GM23338 (cell line): ENCODE measurements around the gene CHIA. TPM values are rescaled to one million over a fixed set of nuclear protein-coding genes. Genes with fewer than 3 reads are reported as not detected.

Source experiments
- ATAC-seq: fragments of 200-7000 bp; cut with Tn5 transposase; 3 replicates; pipeline ENCODE4 v1.9.1; 2020
- DNase-seq: peaks from one replicate; pipeline ENCODE4 v3.0.0-alpha.2; 2015; ENCODE audit warnings: low spot score
- H2AFZ ChIP-seq: fragments of 200-600 bp; sonication (generic); 2 replicates; pipeline ENCODE4 v1.8.0; 2016; ENCODE audit warnings: antibody characterized with exemption, mild to moderate bottlenecking, moderate library complexity
- H3F3A ChIP-seq: fragments of 200-600 bp; sonication (generic); replicated peaks from 2 replicates; pipeline ENCODE4 v1.8.0; 2017; ENCODE audit warnings: antibody characterized with exemption, mixed run types, low read depth
- H3K27ac ChIP-seq: fragments of 200-600 bp; sonication (generic); 2 replicates; pipeline ENCODE4 v1.6.1; 2016; ENCODE audit warnings: low read depth
- H3K27me3 ChIP-seq: fragments of 200-600 bp; sonication (generic); 2 replicates; pipeline ENCODE4 v1.8.0; 2016; ENCODE audit warnings: mild to moderate bottlenecking, mixed run types, moderate library complexity; ENCODE audit not compliant: insufficient read depth
- H3K36me3 ChIP-seq: fragments of 200-600 bp; sonication (generic); 2 replicates; pipeline ENCODE4 v1.8.0; 2016; ENCODE audit warnings: mild to moderate bottlenecking; ENCODE audit not compliant: insufficient read depth
- H3K4me1 ChIP-seq: fragments of 200-600 bp; sonication (generic); 2 replicates; pipeline ENCODE4 v1.8.0; 2016; ENCODE audit warnings: mild to moderate bottlenecking, moderate library complexity; ENCODE audit not compliant: insufficient read depth
- H3K4me2 ChIP-seq: fragments of 200-600 bp; sonication (generic); 2 replicates; pipeline ENCODE4 v1.7.1; 2017; ENCODE audit warnings: mixed run types
- H3K4me3 ChIP-seq: fragments of 200-600 bp; sonication (generic); 2 replicates; pipeline ENCODE4 v1.6.1; 2016; ENCODE audit warnings: mixed run types
- H3K79me2 ChIP-seq: fragments of 200-600 bp; sonication (generic); replicated peaks from 2 replicates; pipeline ENCODE4 v1.8.0; 2017; ENCODE audit warnings: mild to moderate bottlenecking; ENCODE audit not compliant: insufficient read depth
- H3K9me2 ChIP-seq: fragments of 200-600 bp; sonication (generic); 2 replicates; pipeline ENCODE4 v1.8.0; 2017; ENCODE audit not compliant: insufficient read depth
- H4K20me1 ChIP-seq: fragments of 200-600 bp; sonication (generic); replicated peaks from 2 replicates; pipeline ENCODE4 v1.8.0; 2017; ENCODE audit warnings: mild to moderate bottlenecking; ENCODE audit not compliant: insufficient read depth
- H3K27ac Mint-ChIP-seq: 2 replicates; pipeline ENCODE4 v1.8.0; 2020; ENCODE audit warnings: inconsistent platforms, mild to moderate bottlenecking, moderate library complexity, mixed read lengths
- H3K27me3 Mint-ChIP-seq: 3 replicates; pipeline ENCODE4 v1.8.0; 2022; ENCODE audit warnings: low read depth, mild to moderate bottlenecking, moderate library complexity, mixed read lengths, inconsistent platforms; ENCODE audit not compliant: insufficient read depth, poor library complexity
- H3K36me3 Mint-ChIP-seq: 3 replicates; pipeline ENCODE4 v1.8.0; 2021; ENCODE audit warnings: low read depth, mild to moderate bottlenecking, inconsistent platforms, moderate library complexity, mixed read lengths
- H3K4me1 Mint-ChIP-seq: 3 replicates; pipeline ENCODE4 v1.8.0; 2020; ENCODE audit warnings: mild to moderate bottlenecking, inconsistent platforms, mixed read lengths
- H3K4me3 Mint-ChIP-seq: 3 replicates; pipeline ENCODE4 v1.8.0; 2021; ENCODE audit warnings: moderate library complexity, mild to moderate bottlenecking, inconsistent platforms, mixed read lengths
- H3K9me3 Mint-ChIP-seq: 3 replicates; pipeline ENCODE4 v1.8.0; 2020; ENCODE audit warnings: moderate library complexity, mild to moderate bottlenecking, inconsistent platforms, mixed read lengths
- CREB1 ChIP-seq: fragments of 250-450 bp; sonication (Bioruptor Pico); IDR thresholded peaks from 2 replicates; pipeline ENCODE4 v1.5.0; 2020; ENCODE audit warnings: low read depth, mild to moderate bottlenecking, moderate library complexity
- EZH2 ChIP-seq: fragments of 200-600 bp; sonication (generic); IDR thresholded peaks from one replicate; pipeline ENCODE4 v1.8.0; 2017; ENCODE audit warnings: antibody characterized with exemption, mild to moderate bottlenecking, low read depth; ENCODE audit not compliant: unreplicated experiment
- EZH2phosphoT487 ChIP-seq: fragments of 200-600 bp; sonication (generic); IDR thresholded peaks from one replicate; pipeline ENCODE4 v1.8.1; 2018; ENCODE audit warnings: antibody characterized with exemption; ENCODE audit not compliant: unreplicated experiment
- JUNB ChIP-seq: IDR thresholded peaks from one replicate; pipeline ENCODE4 v1.6.1; 2016; ENCODE audit warnings: antibody characterized with exemption; ENCODE audit not compliant: unreplicated experiment
- NANOG ChIP-seq: IDR thresholded peaks from 2 replicates; pipeline ENCODE4 v1.6.1; 2016; ENCODE audit warnings: antibody characterized with exemption, borderline replicate concordance
- POLR2AphosphoS5 ChIP-seq: IDR thresholded peaks from 2 replicates; pipeline ENCODE4 v1.6.1; 2016; ENCODE audit warnings: antibody characterized with exemption, low read depth
- STAT1 ChIP-seq: IDR thresholded peaks from one replicate; pipeline ENCODE4 v1.6.1; 2016; ENCODE audit warnings: antibody characterized with exemption; ENCODE audit not compliant: unreplicated experiment
- ZNF114 ChIP-seq: fragments of 250-450 bp; sonication (Bioruptor Pico); IDR thresholded peaks from 2 replicates; pipeline ENCODE4 v1.5.0; 2020; ENCODE audit warnings: mild to moderate bottlenecking, moderate library complexity
- ZNF331 ChIP-seq: fragments of 250-450 bp; sonication (Bioruptor Pico); IDR thresholded peaks from 2 replicates; pipeline ENCODE4 v1.5.0; 2020; ENCODE audit warnings: low read depth, mild to moderate bottlenecking, moderate library complexity
- polyA plus RNA-seq: library from polyadenylated mRNA; unstranded; fragments of >200 nt; fragmentation: Nextera tagmentation; extraction: Ambion mirVana; gene quantifications from 2 replicates; pipeline ENCODE4 v1.2.1, GENCODE V29; 2016
- total RNA-seq: library from RNA; depleted of rRNA; stranded (reverse); fragments of >200 nt; shearing (Covaris generic); gene quantifications from 2 replicates; pipeline ENCODE4 v1.2.3, GENCODE V29; 2014
- TF ChIP-seq, protein P1 (sequence below), 2 experiments: fragments of 200-600 bp in 1 of 2; sonication (generic) in 1 of 2; conservative IDR thresholded peaks; 2 replicates each; pipeline versions ENCODE4 v1.5.1 to v1.6.1; 2016 to 2017; ENCODE audit warnings: antibody characterized with exemption in 2 of 2, low read depth in 2 of 2, mild to moderate bottlenecking in 2 of 2, moderate library complexity in 1 of 2
- TF ChIP-seq, protein P2 (sequence below): fragments of 250-450 bp; sonication (Bioruptor Pico); IDR thresholded peaks from 2 replicates; pipeline ENCODE4 v1.5.0; 2020; ENCODE audit warnings: mild to moderate bottlenecking, moderate library complexity
- TF ChIP-seq, protein P3 (sequence below): IDR thresholded peaks from one replicate; pipeline ENCODE4 v1.6.1; 2018; ENCODE audit warnings: antibody characterized with exemption; ENCODE audit not compliant: unreplicated experiment
- TF ChIP-seq, protein P4 (sequence below): IDR thresholded peaks from 2 replicates; pipeline ENCODE4 v1.6.1; 2016; ENCODE audit warnings: antibody characterized with exemption

CHIA gene
- total and polyA plus RNA-seq, 2 experiments from 2014 or later = not detected

DNA sequence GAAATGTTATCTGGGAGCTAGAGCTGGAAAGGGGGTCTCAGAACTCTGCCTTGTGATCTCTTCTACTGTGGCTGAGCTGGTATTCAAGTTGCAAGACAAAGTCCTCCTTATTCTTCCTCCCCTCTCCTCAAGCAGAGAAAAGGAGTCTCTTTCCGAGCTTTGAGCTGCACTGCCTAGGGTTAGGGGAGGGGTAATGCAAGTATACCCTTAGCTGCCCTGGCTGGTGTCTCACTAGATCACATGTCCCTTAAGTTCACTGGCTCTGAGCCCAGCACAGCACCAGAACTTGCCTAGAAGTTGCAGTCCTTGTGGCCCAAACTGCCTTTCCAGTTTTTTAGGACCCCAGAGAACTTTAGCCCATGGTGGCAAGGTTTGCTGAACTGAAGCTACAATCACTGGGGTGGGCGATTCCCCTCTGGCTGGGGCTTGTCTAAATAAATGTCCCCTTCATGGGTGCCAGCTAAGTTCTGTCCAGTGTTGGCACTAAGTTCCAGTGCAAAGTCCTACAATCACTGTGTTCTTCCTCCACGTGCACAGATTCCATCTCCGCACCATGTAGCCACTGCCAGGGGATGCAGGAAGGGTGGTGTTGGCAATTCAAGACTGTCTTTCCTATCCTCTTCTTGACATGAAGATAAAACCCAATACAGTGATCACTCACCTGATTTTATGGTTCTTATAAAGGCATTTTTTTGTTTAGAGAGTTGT lies 22.7 kb upstream of the CHIA start:
- H3K9me3 Mint-ChIP-seq = no peaks in the 10 kb centered on the region
- peaks cover 12% of the 10 kb centered on the region for H3K4me1 ChIP-seq
- no peaks in the 10 kb centered on the region for H4K20me1 ChIP-seq
- ATAC-seq (no peak), DNase-seq (no peak)
- H3K79me2 ChIP-seq = no peaks in the 10 kb centered on the region
- H3K36me3 Mint-ChIP-seq = no peaks in the 10 kb centered on the region
- no peak overlapping the region for H3K27ac Mint-ChIP-seq
- H3K4me1 Mint-ChIP-seq = peaks cover 16% of the 10 kb centered on the region
- no peaks in the 10 kb centered on the region for H3F3A ChIP-seq
- H3K4me3 ChIP-seq = no peak overlapping the region
- peaks cover 4% of the 10 kb centered on the region for H3K9me2 ChIP-seq
- no peak overlapping the region for H3K27ac ChIP-seq
- no peaks in the 10 kb centered on the region for H3K36me3 ChIP-seq
- H3K4me2 ChIP-seq = no peak overlapping the region
- H2AFZ ChIP-seq = no peak overlapping the region
- H3K27me3 Mint-ChIP-seq = peaks cover 3% of the 10 kb centered on the region
- H3K27me3 ChIP-seq = no peaks in the 10 kb centered on the region
- no peak overlapping the region for H3K4me3 Mint-ChIP-seq
- TF ChIP-seq NANOG = no peak
- TF ChIP-seq STAT1 = no peak
- TF ChIP-seq POLR2AphosphoS5 = no peak
- TF ChIP-seq CREB1 (CRISPR knock-in tag) = no peak
- TF ChIP-seq, protein P1, sequence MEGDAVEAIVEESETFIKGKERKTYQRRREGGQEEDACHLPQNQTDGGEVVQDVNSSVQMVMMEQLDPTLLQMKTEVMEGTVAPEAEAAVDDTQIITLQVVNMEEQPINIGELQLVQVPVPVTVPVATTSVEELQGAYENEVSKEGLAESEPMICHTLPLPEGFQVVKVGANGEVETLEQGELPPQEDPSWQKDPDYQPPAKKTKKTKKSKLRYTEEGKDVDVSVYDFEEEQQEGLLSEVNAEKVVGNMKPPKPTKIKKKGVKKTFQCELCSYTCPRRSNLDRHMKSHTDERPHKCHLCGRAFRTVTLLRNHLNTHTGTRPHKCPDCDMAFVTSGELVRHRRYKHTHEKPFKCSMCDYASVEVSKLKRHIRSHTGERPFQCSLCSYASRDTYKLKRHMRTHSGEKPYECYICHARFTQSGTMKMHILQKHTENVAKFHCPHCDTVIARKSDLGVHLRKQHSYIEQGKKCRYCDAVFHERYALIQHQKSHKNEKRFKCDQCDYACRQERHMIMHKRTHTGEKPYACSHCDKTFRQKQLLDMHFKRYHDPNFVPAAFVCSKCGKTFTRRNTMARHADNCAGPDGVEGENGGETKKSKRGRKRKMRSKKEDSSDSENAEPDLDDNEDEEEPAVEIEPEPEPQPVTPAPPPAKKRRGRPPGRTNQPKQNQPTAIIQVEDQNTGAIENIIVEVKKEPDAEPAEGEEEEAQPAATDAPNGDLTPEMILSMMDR (conservative IDR thresholded peaks at IDR 0.05; ENCODE audit: low read depth in 2 of 2) = no peak
- TF ChIP-seq JUNB = no peak
- no peak for TF ChIP-seq EZH2phosphoT487
- TF ChIP-seq, protein P2, sequence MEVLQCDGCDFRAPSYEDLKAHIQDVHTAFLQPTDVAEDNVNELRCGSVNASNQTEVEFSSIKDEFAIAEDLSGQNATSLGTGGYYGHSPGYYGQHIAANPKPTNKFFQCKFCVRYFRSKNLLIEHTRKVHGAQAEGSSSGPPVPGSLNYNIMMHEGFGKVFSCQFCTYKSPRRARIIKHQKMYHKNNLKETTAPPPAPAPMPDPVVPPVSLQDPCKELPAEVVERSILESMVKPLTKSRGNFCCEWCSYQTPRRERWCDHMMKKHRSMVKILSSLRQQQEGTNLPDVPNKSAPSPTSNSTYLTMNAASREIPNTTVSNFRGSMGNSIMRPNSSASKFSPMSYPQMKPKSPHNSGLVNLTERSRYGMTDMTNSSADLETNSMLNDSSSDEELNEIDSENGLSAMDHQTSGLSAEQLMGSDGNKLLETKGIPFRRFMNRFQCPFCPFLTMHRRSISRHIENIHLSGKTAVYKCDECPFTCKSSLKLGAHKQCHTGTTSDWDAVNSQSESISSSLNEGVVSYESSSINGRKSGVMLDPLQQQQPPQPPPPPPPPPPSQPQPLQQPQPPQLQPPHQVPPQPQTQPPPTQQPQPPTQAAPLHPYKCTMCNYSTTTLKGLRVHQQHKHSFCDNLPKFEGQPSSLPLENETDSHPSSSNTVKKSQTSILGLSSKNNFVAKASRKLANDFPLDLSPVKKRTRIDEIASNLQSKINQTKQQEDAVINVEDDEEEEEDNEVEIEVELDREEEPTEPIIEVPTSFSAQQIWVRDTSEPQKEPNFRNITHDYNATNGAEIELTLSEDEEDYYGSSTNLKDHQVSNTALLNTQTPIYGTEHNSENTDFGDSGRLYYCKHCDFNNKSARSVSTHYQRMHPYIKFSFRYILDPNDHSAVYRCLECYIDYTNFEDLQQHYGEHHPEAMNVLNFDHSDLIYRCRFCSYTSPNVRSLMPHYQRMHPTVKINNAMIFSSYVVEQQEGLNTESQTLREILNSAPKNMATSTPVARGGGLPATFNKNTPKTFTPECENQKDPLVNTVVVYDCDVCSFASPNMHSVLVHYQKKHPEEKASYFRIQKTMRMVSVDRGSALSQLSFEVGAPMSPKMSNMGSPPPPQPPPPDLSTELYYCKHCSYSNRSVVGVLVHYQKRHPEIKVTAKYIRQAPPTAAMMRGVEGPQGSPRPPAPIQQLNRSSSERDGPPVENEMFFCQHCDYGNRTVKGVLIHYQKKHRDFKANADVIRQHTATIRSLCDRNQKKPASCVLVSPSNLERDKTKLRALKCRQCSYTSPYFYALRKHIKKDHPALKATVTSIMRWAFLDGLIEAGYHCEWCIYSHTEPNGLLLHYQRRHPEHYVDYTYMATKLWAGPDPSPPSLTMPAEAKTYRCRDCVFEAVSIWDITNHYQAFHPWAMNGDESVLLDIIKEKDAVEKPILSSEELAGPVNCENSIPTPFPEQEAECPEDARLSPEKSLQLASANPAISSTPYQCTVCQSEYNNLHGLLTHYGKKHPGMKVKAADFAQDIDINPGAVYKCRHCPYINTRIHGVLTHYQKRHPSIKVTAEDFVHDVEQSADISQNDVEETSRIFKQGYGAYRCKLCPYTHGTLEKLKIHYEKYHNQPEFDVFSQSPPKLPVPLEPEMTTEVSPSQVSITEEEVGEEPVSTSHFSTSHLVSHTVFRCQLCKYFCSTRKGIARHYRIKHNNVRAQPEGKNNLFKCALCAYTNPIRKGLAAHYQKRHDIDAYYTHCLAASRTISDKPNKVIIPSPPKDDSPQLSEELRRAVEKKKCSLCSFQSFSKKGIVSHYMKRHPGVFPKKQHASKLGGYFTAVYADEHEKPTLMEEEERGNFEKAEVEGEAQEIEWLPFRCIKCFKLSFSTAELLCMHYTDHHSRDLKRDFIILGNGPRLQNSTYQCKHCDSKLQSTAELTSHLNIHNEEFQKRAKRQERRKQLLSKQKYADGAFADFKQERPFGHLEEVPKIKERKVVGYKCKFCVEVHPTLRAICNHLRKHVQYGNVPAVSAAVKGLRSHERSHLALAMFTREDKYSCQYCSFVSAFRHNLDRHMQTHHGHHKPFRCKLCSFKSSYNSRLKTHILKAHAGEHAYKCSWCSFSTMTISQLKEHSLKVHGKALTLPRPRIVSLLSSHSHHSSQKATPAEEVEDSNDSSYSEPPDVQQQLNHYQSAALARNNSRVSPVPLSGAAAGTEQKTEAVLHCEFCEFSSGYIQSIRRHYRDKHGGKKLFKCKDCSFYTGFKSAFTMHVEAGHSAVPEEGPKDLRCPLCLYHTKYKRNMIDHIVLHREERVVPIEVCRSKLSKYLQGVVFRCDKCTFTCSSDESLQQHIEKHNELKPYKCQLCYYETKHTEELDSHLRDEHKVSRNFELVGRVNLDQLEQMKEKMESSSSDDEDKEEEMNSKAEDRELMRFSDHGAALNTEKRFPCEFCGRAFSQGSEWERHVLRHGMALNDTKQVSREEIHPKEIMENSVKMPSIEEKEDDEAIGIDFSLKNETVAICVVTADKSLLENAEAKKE (CRISPR knock-in tag) = no peak
- TF ChIP-seq, protein P3, sequence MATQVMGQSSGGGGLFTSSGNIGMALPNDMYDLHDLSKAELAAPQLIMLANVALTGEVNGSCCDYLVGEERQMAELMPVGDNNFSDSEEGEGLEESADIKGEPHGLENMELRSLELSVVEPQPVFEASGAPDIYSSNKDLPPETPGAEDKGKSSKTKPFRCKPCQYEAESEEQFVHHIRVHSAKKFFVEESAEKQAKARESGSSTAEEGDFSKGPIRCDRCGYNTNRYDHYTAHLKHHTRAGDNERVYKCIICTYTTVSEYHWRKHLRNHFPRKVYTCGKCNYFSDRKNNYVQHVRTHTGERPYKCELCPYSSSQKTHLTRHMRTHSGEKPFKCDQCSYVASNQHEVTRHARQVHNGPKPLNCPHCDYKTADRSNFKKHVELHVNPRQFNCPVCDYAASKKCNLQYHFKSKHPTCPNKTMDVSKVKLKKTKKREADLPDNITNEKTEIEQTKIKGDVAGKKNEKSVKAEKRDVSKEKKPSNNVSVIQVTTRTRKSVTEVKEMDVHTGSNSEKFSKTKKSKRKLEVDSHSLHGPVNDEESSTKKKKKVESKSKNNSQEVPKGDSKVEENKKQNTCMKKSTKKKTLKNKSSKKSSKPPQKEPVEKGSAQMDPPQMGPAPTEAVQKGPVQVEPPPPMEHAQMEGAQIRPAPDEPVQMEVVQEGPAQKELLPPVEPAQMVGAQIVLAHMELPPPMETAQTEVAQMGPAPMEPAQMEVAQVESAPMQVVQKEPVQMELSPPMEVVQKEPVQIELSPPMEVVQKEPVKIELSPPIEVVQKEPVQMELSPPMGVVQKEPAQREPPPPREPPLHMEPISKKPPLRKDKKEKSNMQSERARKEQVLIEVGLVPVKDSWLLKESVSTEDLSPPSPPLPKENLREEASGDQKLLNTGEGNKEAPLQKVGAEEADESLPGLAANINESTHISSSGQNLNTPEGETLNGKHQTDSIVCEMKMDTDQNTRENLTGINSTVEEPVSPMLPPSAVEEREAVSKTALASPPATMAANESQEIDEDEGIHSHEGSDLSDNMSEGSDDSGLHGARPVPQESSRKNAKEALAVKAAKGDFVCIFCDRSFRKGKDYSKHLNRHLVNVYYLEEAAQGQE = no peak
- TF ChIP-seq, protein P4, sequence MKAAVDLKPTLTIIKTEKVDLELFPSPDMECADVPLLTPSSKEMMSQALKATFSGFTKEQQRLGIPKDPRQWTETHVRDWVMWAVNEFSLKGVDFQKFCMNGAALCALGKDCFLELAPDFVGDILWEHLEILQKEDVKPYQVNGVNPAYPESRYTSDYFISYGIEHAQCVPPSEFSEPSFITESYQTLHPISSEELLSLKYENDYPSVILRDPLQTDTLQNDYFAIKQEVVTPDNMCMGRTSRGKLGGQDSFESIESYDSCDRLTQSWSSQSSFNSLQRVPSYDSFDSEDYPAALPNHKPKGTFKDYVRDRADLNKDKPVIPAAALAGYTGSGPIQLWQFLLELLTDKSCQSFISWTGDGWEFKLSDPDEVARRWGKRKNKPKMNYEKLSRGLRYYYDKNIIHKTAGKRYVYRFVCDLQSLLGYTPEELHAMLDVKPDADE = no peak
- no peak for TF ChIP-seq ZNF331 (CRISPR knock-in tag)
- TF ChIP-seq EZH2 = no peak
- no peak for TF ChIP-seq ZNF114 (CRISPR knock-in tag)
